ENCODE results near the gene GAB2.
A peak's percentile ranks its signal among the peaks of the same experiment; 100 is the strongest.
"Not testable (repeated sequence)": the region's sequence is repeated elsewhere in the genome, so short reads cannot be mapped to it uniquely, and the experiment has no call there.

GAB2 gene

DNA sequence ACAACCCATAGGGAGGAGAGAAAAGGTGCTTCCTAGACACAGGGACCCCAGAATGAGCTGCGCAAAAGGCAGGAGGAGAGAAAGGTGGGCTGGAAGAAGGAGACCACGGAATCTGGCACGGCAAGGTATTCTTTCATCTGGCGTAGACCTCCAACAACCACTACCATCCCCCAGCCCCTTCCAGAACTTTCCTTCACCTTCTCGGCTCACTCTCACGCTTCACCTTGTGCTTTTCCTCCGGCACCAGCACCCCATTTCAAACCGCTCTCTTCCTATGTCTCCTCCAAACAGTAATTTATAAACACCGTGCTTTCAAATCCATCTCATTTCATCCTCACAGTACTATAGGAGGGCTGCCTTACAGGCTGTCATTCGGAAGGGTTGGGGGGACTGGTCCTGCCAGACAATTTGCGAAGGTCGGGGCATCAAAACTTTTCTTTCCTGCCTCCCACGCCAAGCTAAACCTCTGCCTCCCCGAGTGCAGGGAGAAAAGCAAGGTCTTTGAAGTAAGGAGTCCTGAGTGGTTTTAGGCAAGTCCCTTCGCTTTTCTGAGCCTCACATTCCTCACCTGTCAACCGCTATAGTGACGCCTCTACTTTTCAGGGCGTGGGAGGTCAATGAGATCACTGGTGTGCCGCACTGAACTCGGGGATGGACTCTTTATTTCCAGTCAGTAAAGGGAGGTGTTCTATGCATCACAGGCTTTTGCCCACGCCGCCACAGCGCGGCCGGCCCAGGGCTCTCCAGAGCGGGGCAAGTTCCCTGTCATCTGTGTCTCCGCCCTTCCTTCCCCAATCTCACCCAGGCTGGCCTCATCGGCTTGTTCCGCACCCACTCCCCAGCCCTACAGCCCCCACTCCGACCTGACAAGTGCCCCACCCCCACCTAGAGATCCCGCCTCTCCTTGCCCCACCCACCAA lies 230.0 kb downstream of the GAB2 start:
- H3K4me1 ChIP-seq = peaks cover 46% of the 10 kb centered on the region
- no peaks in the 10 kb centered on the region for H4K20me1 ChIP-seq
- no peaks in the 10 kb centered on the region for H3K36me3 ChIP-seq
- peak overlapping the region; percentile 93 for H3K4me2 ChIP-seq
- H3K4me3 ChIP-seq = peak overlapping the region; percentile 92
- H3K27ac ChIP-seq = no peak overlapping the region
- H3K9me3 ChIP-seq = no peaks in the 10 kb centered on the region
- no peaks in the 10 kb centered on the region for H3K27me3 ChIP-seq
- TF ChIP-seq Cebpa-rat (IDR thresholded peaks at IDR 0.05) = no peak
- H3K9ac ChIP-seq = peak overlapping the region; percentile 84

DNA sequence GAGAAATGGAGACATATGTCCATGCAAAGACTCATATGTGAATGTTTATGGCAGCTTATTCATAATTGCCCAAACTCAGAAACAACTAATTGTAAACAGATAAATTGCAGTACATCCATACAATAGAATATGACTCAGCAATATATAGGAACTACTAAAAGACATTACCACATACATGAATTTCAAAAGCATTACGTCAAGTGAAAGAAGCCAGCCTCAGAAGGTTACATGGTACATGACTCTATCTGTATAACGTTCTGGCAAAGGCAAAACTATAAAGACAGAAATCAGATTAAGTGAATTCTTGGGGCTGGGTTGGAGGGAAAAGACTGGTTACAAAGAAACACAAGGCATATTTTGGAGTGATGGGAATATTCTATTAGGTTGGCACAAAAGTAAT lies 236.4 kb downstream of the GAB2 start:
- Histone ChIP-seq H3K9ac (no peak overlapping the region), H3K4me1 (no peaks in the 10 kb centered on the region), H3K9me3 (no peaks in the 10 kb centered on the region), H4K20me1 (no peaks in the 10 kb centered on the region), H3K4me2 (no peak overlapping the region), H3K4me3 (no peak overlapping the region), H3K36me3 (no peaks in the 10 kb centered on the region), H3K27ac (no peak overlapping the region), H3K27me3 (no peaks in the 10 kb centered on the region)
- no peak for TF ChIP-seq Cebpa-rat (IDR thresholded peaks at IDR 0.05)

DNA sequence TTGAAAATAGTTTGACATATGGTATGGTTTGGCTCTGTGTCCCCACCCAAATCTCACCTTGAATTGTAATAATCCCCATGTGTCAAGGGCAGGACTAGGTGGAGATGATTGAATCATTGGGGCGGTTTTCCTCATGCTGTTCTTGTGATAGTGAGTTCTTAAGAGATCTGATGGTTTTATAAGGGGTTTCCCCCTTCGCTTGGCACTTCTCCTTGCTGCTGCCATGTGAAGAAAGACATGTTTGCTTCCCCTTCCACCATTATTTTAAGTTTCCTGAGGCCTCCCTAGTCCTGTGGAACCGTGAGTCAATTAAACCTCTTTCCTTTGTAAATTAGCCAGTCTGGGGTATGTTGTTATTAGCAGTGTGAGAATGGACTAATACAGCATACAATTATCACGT lies 236.9 kb downstream of the GAB2 start:
- no peaks in the 10 kb centered on the region for H4K20me1 ChIP-seq
- H3K27ac ChIP-seq = no peak overlapping the region
- TF ChIP-seq Cebpa-rat (IDR thresholded peaks at IDR 0.05) = no peak
- H3K9me3 ChIP-seq = no peaks in the 10 kb centered on the region
- no peak overlapping the region for H3K4me3 ChIP-seq
- H3K4me2 ChIP-seq = no peak overlapping the region
- no peaks in the 10 kb centered on the region for H3K27me3 ChIP-seq
- no peaks in the 10 kb centered on the region for H3K36me3 ChIP-seq
- no peak overlapping the region for H3K9ac ChIP-seq
- no peaks in the 10 kb centered on the region for H3K4me1 ChIP-seq

GRCh38 chr11:78179459-78180071 lies 238.1 kb downstream of the GAB2 start:
- Histone ChIP-seq H3K36me3 (no peaks in the 10 kb centered on the region), H3K4me2 (no peak overlapping the region), H4K20me1 (no peaks in the 10 kb centered on the region), H3K4me1 (no peaks in the 10 kb centered on the region), H3K9ac (no peak overlapping the region), H3K4me3 (no peak overlapping the region), H3K9me3 (no peaks in the 10 kb centered on the region), H3K27ac (no peak overlapping the region), H3K27me3 (no peaks in the 10 kb centered on the region)
- TF ChIP-seq Cebpa-rat (IDR thresholded peaks at IDR 0.05) = no peak

GRCh38 chr11:78177216-78177615 lies 240.4 kb downstream of the GAB2 start:
- Histone ChIP-seq H3K27me3 (no peaks in the 10 kb centered on the region), H3K36me3 (peaks cover 14% of the 10 kb centered on the region; the same call in 1 of the 2 replicates), H3K9ac (no peak overlapping the region), H3K4me2 (no peak overlapping the region), H3K4me3 (no peak overlapping the region), H3K9me3 (no peaks in the 10 kb centered on the region), H3K4me1 (no peaks in the 10 kb centered on the region), H4K20me1 (no peaks in the 10 kb centered on the region), H3K27ac (no peak overlapping the region)
- no peak for TF ChIP-seq Cebpa-rat (IDR thresholded peaks at IDR 0.05)

GRCh38 chr11:78176605-78177141 lies 240.9 kb downstream of the GAB2 start:
- Histone ChIP-seq H4K20me1 (no peaks in the 10 kb centered on the region), H3K27ac (no peak overlapping the region), H3K4me3 (no peak overlapping the region), H3K9me3 (no peaks in the 10 kb centered on the region), H3K36me3 (peaks cover 14% of the 10 kb centered on the region; the same call in 1 of the 2 replicates), H3K4me2 (no peak overlapping the region), H3K4me1 (no peaks in the 10 kb centered on the region), H3K27me3 (no peaks in the 10 kb centered on the region), H3K9ac (no peak overlapping the region)
- TF ChIP-seq Cebpa-rat (IDR thresholded peaks at IDR 0.05) = no peak

DNA sequence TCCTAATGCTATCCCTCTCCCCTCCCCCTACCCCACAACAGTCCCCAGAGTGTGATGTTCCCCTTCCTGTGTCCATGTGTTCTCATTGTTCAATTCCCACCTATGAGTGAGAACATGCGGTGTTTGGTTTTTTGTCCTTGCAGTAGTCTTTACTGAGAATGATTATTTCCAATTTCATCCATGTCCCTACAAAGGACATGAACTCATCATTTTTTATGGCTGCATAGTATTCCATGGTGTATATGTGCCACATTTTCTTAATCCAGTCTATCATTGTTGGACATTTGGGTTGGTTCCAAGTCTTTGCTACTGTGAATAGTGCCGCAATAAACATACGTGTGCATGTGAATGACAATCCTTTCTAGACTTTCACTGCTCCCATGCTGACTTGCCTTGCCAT lies 241.8 kb downstream of the GAB2 start:
- H3K4me1 ChIP-seq, H4K20me1 ChIP-seq, H3K9me3 ChIP-seq, H3K27me3 ChIP-seq, H3K4me2 ChIP-seq, H3K9ac ChIP-seq, H3K27ac ChIP-seq, H3K4me3 ChIP-seq: not testable (repeated sequence)
- H3K36me3 ChIP-seq = peaks cover 14% of the 10 kb centered on the region; the same call in 1 of the 2 replicates

GRCh38 chr11:78171951-78172350 lies 245.7 kb downstream of the GAB2 start:
- TF ChIP-seq Cebpa-rat (IDR thresholded peaks at IDR 0.05) = no peak
- Histone ChIP-seq H4K20me1 (no peaks in the 10 kb centered on the region), H3K4me2 (no peak overlapping the region), H3K27me3 (no peaks in the 10 kb centered on the region), H3K4me1 (peaks cover 11% of the 10 kb centered on the region), H3K4me3 (no peak overlapping the region), H3K27ac (no peak overlapping the region), H3K9me3 (no peaks in the 10 kb centered on the region), H3K36me3 (peaks cover 14% of the 10 kb centered on the region; the same call in 1 of the 2 replicates), H3K9ac (no peak overlapping the region)

DNA sequence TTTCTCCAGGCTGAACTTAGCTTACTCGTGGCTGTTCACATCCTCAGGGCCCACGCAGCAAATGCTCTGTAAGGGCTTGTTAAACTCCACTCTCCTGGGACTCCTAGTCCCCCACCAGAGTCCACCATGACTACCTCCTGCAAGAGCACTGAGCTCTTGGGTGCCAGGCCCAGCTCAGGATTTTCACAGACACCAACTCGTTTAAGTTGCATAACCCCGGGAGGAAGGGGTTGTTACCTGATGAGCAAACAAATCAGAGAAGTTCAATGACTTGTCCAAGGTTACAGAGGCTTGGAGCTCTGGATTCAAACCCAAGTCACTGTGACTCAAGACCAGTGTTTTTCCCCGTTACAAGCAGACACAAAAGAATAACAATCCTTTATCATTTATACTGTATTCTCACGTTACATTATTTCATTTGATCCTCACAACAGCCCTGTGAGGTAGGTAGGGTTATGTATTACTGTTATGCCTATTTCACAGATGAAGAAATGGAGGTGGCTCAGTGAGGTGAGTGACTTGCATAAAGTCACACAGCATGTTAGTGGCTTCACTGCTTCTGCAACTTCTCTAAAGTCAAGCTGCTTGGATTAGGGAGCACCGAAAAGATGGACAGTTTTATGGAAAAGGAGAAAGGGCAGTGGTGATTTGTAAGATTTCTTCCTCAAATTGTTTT lies 246.6 kb downstream of the GAB2 start:
- Histone ChIP-seq H4K20me1 (no peaks in the 10 kb centered on the region), H3K4me1 (peaks cover 11% of the 10 kb centered on the region), H3K4me2 (no peak overlapping the region), H3K9me3 (no peaks in the 10 kb centered on the region), H3K27ac (no peak overlapping the region), H3K36me3 (peaks cover 14% of the 10 kb centered on the region; the same call in 1 of the 2 replicates), H3K9ac (no peak overlapping the region), H3K4me3 (no peak overlapping the region), H3K27me3 (no peaks in the 10 kb centered on the region)
- TF ChIP-seq Cebpa-rat (IDR thresholded peaks at IDR 0.05) = no peak

Measured in BLaER1 (cell line).